Vagina (tissue), 2 donors: ENCODE data around the gene MACROD2.

ENCODE experiments used
- POLR2A ChIP-seq, 2 donors: fragments of 450-650 bp; IDR thresholded peaks; one replicate each; pipeline ENCODE4 v1.6.1; 2017; ENCODE audit warnings: antibody characterized with exemption in 2 of 2, mild to moderate bottlenecking in 2 of 2, moderate library complexity in 2 of 2
- TF ChIP-seq, protein P1 (sequence below), 3 experiments: fragments of 450-650 bp in 2 of 3; fragments of 200-600 bp in 1 of 3; sonication (generic) in 1 of 3; IDR thresholded peaks; one replicate each; pipeline ENCODE4 v1.5.1; 2017 to 2019; ENCODE audit warnings: antibody characterized with exemption in 3 of 3, mild to moderate bottlenecking in 2 of 3, moderate library complexity in 2 of 3

DNA sequence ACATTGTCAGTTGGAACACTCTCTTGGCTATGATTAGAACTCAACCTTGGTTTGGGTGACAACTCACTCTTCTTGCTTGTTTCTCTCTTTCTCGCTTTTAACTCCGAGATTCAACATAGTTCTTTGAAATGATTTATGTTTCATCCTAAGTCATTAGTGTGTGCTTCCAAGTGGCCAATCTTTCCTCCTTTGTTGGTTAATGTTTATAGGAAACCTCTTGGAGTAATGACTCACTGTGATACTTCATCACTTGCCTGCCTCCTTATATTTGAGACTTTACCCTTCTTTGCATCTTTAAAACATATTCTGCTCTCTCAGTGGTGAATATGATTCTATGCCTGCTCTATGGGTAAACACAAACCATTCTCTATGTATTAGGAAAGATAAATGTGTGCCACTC lies 621.8 kb downstream of the MACROD2 start:
- TF ChIP-seq, protein P1, sequence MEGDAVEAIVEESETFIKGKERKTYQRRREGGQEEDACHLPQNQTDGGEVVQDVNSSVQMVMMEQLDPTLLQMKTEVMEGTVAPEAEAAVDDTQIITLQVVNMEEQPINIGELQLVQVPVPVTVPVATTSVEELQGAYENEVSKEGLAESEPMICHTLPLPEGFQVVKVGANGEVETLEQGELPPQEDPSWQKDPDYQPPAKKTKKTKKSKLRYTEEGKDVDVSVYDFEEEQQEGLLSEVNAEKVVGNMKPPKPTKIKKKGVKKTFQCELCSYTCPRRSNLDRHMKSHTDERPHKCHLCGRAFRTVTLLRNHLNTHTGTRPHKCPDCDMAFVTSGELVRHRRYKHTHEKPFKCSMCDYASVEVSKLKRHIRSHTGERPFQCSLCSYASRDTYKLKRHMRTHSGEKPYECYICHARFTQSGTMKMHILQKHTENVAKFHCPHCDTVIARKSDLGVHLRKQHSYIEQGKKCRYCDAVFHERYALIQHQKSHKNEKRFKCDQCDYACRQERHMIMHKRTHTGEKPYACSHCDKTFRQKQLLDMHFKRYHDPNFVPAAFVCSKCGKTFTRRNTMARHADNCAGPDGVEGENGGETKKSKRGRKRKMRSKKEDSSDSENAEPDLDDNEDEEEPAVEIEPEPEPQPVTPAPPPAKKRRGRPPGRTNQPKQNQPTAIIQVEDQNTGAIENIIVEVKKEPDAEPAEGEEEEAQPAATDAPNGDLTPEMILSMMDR (IDR thresholded peaks at IDR 0.05): no peak
- no peak for TF ChIP-seq POLR2A (IDR thresholded peaks at IDR 0.05)
